ENCODE results near the gene HDGFL2.
A peak's percentile ranks its signal among the peaks of the same experiment; 100 is the strongest.

HDGFL2 gene

DNA sequence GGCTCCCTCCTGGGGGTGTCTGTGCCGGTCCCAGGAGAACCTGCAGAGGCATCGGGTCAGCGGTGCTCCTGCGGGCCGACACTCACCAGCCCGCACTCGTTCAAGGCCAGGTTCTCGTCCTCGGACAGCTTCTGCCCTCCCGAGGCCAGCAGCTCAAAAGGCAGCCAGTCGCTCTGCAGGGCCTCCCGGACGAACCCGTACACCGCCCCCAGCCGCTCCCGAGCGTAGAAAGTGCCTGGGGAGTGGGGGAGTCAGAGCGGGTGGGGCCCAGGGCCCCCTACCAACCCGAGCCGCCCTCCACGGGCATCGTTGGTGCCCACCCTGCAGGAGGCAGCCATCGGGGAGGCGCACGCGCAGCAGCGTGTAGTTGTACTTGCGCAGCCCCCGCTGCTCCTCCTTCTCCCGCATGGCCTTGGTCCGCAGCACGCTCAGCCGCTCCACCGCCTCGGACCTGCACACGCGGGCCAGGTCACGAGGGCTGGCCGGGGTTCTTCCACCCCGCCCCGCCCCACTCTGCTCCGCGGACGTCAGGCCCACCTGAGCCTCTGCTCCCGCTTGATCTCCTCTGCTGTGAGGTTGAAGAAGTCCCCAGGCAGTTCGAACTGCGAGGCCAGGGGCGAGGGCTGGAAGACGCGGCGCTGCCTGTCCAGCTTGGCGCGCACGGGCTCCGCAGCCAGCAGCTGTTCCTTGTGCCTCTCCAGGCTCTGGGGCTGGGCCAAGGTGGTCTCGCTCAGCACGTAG, 26.0 kb upstream of the HDGFL2 start:
- DNase-seq (ENCODE audit: low spot score): no peak

DNA sequence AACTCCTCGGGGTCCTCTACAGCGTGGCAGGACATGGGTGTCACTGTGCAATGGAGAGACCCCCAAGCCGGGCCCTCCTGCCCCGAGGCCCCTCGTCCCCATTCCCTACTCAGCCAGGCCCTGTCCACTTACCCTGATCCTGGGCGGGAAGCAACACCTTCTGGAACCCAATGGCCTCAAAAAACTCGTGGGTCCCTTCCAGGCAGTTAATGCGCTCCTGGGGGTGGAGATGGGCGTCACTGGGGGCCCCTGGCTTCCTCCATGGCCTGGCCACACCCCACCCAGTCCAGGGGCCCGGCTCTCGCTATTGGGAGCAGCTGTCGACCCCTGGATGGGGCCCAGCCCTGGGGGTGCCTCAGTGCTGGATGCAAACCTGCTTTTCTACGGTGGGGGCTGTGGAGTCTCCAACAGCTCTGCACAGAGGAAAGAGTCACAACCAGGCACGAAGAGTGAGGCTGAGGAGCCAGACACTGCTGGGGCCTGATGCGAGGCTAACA, 25.3 kb upstream of the HDGFL2 start:
- no peak for DNase-seq (ENCODE audit: low spot score)

DNA sequence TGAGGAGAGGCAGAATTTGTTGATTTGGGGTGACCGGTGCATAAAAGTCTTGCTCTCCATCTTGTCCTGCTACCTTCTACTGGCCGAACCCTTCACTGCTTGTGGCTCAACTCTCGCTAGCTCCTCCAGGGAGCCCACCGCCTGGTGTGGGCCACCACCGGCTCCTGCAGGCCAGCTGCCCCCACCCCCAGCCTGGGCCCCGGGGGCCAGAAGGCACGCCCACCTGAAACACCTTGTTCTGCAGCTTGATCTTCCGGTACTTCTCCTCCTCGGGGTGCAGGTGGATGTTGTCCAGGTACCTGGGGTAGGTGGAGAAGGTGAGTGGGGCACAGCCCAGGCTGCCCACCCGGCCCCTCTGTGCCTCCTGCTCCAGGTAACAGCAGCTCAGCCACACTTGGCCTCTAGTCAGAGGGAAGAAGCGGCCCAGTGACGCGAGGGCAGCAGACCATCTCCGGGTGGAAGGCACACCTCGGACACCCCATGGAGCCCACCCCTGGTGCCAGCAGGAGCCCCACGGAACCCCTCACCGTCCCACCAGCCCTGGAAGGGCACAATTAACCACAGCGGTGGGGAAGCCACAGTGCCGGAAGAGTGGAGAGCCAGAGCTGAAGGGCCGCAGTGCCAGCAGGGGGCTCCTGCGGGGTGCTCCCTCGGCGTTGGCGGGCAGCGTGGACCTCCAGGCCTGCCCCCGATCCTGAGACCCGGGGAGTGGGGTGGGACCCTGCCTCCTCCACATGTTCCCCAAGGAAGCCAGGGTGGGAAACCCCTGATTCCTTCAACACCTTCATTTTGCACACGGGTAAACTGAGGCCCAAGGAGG, 24.6 kb upstream of the HDGFL2 start:
- DNase-seq (ENCODE audit: low spot score): no peak

DNA sequence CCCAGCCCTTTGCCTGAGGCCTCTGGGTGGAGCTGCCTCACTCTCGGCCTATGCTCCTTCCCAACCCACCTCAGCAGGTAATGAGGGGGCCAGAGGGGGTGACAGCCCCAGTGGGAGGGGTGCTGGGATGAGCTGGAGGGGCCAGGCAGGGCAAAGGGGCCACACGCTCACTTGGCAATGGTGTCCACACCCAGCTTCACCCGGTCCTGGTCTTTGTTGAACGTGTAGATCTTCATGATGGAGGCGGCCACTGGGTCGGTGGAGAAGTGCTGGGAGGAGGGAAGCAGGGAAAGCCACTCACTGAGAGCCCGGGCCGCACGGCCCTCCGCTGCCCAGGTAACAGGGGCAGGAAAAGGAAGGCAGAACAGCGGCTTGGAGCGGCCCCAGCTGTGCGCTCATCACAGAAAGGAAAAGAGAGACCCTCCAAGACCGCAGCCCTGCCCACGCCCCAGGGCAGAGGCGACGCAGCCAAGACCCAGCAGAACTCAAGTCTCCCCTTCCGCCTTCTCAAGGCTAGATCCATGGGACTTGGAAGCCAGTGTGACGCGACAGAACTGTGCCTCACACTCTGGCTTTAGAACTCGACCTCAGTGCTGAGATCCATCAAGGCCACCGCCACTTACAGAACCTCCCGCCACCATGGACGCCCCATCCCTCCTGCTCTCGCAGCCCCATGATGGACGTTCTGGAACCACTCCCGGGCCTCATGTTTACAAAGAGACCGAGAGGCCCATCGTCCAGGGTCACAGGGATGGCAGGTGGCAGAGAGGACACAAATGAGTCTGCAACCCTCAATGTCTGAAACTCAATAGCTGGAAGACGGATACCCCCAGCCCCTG, 23.7 kb upstream of the HDGFL2 start:
- no peak for DNase-seq (ENCODE audit: low spot score)

DNA sequence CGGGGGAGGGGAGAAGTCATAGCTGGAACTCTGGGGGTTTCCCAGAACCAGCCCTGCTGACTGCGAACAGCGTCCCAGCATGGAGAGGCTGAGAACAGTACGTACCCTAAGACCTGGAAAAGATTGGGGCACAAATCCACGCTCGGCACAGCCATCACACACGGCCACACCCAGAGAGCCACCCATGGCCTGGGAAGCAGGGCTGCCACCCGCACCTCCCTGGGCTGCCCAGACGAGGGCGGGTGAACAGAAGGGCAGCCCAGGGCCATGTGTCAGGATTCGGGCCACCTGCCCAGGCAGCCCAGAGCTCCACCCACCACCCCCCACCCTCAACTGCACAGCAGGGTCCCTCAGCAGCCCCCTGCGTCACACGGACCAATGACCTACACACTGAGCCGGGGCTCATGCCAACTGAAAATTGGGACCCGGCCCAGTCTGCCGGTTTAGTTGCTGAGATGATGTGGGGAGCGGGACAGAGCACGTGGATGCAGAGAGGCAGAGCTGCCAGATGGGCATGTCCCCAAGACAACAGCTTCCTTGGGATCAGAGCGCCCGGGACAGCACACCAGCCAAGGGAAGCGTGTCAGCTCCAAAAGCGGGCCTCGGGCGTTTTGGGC, 23.0 kb upstream of the HDGFL2 start:
- DNase-seq (ENCODE audit: low spot score): peak; percentile 81

DNA sequence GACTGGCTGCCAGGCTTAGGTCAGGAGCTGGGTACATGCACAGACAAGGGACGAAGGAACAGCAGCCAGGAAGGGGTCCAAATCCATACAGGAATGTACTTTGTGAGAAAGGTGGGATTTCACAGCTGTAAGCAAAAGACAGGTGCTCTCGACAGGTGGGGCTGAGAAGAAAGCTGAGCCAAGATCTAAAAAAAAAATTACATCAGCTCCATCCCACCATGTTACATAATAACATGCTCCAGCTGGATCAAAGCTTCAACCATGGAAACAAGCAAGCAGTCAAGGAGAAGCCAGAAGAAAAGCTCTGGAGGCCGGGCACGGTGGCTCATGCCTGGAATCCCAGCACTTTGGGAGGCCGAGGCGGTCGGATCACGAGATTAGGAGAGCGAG, 22.5 kb upstream of the HDGFL2 start:
- no peak for DNase-seq (ENCODE audit: low spot score)

DNA sequence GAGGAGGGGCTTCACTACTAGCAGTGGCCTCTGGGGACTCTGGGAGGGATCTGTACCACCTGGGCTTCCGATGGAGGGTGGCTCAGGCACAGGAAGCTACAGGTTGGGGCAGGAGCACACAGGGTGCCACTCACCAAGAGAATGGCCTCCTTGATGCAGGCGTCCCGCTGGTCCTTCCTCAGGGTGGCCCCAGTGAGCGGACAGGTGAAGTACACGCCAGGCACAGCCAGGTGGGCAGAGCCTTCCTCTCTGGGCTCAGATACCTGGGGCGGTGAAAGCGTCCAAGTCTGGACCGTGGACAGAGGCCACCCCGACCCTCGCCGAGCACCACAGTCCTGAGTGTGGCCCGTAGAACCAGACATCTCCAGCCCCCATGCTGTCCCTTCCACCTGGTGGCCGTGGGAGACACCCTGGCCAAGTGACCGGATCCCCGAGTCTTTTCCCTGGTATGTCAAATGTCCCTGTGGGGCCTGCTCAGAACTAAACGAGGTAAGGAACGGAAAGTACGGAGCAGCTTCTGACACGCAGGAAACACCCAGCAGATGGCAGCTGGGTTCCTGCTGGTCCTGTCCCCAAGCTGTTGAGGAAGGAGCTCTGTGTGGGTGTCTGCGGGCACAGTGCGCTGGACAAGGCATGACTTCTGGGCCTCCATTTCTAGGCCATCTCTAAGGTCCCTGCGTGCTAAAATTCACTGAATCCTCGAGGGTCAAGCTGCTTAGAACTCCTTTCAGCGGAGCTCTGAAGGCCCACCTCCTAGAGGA, 19.7 kb upstream of the HDGFL2 start:
- no peak for DNase-seq (ENCODE audit: low spot score)

DNA sequence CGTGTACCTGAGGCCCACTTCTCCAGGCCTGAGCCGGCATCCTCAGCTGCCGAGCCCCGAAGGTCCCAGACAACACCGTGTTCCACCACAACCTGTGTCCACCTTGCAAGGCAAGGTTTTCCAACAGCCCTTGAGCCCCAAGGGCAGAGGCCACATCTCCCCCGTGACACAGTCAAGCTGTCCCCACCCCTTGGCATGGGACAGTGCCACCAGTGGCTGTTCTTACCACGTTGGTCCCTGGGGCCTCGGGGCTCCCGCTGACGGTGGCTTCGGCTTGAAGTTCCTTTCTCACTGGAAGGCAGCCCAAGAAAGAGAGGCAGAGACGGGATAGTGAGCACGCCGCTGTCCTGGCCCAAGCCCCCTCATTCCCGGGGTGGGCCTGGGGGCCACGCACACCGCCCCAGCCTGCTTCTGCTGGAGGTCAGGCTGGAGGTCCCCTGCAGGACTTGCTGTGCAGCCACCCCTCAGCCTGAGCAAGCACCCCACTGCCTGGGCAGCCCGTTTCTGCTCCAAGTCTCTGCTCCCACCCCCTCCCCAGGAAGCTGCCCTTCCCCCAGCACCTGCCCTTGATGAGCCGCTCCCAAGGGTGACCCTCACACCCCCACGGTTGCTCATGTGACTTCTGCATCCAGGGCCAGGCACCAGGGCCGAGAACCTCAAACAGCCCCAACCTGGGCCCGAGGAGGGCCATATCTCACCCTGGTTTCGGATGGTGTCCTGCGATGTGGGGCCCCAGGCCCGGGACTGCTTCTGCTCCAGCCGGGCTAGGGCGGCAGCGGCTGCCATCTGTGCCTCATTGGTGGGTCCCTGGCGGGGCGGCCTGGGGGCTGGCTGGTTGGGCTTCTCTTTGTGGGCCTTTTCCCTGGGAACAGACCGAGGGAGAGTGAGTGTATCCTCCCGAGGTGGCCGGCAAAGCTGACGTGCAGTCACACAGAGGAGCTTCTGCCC, 18.6 kb upstream of the HDGFL2 start:
- no peak for DNase-seq (ENCODE audit: low spot score)

DNA sequence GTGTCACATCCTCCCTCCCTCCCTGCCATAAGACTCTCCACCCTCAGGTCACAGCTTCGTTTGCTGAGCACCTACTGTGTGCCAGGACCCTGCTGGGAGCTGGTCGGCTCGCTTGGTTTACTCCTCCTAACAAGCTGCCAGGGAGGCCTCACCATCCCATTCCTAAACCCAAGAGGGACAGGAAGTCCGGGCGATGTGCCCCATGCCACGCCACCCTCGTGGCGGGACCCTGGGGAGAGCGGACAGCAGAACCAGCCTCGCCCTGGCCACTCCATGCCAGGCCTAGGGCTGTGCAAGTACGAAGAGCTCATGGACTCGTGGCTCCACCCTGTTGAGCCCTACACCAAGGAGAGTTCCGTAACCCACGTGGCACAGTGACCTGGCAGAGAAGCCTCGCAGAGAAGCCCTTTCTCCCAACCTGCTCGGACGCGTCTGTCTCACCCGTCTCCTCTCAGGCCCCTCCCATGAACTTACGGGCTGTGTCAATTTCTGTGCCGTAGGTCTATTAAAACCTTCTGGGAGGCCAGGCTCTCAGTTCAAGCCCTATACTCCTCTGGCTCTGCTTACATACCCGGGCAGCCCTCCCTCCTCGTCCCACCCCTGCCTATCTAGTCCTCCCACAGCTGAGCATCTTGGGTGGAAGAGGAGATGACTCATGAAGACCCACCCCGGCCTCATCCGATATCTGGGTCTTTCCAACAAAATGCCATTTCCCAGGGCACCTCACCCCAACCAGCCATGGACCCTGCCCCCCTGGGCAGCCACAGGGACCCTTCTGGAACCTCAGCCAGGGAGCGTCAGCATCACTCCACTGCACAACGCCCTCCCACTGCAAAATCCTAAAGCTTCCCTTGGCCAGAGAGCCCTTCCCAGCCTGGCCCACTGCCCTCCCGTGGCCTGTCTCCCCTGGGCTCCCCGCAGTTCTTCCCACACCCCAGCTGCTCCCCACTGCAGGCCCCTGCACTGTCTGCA, 17.1 kb upstream of the HDGFL2 start:
- DNase-seq (ENCODE audit: low spot score): no peak

DNA sequence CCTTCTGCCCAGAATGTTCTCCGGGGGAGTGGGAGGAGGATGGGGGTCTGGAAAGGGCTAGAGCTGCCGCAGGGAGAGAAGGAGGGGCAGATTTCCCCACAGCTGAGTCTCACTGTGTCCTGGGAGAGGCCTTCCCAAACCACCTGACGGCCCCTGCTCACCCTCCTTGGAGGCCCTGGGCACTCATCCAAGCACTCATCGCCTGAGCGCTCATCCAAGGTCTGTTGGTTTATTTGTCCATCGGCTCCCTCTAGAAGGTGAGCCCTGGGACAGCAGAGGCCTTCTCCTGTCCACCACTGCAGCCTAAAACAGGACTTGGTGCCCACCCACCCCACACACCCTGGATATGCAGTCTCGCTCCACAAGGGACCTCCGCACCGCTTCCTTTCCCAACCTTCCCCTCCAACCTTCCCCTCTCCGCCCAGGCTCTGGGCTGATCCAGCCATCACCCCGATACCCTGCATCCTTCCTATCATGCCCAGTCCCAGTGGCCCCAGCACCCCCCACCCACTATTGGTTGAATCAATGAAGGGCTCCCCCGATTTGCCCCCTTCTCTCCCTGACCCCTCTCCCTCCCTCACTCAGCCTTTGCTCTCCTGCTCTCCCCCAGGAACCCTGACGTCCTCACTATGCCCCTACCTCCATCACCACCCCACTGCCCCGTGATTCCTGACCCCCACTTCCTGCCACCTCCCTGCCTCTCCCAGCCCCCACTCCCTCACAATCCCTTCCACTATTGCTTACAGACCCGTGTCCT, 16.2 kb upstream of the HDGFL2 start:
- DNase-seq (ENCODE audit: low spot score): no peak

DNA sequence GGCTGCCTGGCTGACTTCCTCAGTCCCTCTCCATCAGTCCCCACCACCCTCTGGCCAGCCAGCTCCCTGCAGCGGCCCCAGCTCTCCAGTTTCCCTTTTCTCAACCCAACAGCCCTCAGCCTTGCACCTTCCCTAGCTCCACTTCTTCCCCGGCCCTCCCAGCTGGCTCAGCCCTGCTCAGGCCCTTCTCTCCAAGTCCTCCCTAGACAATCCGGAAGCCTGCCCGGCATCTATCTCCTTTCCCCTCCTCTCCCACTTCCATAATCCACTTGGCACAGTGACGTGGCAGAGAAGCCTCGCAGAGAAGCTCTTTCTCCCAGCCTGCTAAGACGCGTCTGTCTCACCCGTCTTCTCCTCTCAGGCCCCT, 15.6 kb upstream of the HDGFL2 start:
- DNase-seq (ENCODE audit: low spot score): no peak

DNA sequence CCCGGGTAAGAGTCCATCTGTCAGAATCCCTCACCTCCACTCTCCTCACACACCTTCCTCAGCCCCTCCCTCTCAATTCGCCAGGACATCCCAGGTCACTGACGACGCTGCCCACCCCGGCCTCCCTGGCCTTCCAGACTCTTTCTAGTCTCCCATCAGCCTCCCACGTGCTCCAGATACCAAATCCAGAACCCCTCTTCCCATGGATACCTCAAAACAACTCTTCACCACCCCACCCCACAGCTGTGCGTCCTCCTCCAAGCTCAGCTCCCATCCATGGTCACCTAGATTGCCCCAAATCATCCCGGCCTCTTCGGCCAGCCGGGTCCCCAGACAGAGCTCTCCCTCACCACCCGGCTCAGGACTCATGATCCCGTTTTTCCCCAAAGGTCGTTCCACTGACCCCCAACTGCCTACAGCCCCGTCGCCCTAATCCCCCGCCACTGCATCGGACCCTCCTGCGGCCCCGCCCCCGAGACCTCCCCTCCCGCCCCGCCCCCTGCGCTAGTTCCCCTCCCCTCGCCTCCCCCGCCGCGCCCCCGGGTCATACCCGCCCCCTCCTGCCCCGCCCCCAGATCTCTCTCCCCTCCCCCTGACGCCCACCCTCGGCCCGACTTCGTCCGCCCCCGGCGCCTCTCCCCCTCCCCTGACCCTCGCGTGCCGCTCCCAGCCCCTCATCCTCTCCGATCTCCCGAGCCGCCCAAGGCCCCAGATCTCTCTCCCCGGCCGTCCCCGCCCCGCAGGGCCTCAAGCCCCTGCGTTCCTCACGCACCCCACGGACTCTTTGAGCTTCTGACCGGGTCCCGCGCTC, 15.0 kb upstream of the HDGFL2 start:
- no peak for DNase-seq (ENCODE audit: low spot score)

DNA sequence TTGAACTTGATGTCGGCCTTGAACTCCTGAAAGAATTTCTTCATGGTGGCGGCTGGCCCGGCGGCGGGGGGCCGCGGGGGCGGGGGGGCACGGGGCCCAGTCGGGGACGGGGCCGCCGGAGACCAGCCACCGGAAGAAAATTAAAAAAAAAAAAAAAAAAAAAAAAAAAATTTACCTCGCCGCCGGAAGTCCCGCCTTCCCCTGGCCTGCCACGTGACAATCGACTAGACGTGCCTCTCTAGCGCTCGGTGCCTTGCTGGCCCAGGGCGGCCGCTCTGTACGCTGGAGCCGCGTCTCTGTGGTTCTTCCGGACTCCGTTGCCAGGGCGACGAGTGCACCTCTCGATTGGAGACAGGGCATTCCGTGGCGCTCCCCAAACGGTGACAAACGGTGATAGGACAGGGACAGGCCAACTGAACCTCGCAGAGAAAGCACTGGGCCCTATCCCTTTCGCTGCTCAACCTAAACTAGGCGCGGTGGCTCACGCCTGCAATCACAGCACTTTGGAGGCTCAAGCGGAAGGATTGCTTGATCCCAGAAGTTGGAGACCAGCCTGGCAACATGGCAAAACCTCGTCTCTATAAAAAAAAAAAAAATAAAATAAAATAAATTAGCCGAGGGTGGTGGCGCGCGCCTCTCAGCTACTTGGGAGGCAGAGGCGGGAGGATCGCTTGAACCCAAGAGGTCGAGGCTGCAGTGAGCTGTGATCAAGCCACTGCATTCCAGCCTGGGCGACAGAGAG, 14.3 kb upstream of the HDGFL2 start, which contains the start of gene UBXN6:
Gene UBXN6, minus strand, starts transcription at position 141 of the 742 bp plus-strand sequence. Its CDS starts 97 bp downstream, at position 44.
- peak; percentile 96 for DNase-seq (ENCODE audit: low spot score)

DNA sequence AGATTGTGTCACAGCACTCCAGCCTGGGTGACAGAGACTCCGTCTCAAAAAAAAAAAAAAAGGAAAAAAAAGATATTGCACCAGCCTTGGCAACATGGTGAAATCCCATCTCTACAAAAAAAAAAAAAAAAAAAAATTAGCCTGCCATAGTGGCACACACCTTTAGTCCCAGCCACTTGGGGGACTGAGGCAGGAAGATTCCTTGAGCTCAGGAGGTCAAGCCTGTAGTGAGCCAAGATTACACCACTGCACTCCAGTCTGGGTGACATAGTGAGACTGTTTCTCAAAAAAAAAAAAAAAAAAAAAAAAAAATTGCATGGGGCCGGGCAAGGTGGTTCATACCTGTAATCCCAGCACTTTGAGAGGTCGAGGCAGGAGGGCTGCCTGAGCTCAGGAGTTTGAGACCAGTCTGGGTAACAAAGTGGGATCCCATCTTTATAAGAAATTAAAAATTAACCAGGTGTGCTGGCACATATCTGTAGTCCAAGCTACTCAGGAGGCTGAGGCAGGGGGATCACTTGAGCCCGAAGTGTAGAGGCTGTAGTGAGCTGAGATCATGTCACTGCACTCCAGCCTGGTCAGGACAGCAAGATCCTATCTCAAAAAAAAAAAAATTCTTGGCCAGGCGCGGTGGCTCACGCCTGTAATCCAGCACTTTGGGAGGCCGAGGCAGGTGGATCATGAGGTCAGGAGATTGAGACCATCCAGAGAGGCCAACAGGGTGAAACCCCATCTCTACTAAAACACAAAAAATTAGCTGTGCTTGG, 7.1 kb upstream of the HDGFL2 start:
- no peak for DNase-seq (ENCODE audit: low spot score)

DNA sequence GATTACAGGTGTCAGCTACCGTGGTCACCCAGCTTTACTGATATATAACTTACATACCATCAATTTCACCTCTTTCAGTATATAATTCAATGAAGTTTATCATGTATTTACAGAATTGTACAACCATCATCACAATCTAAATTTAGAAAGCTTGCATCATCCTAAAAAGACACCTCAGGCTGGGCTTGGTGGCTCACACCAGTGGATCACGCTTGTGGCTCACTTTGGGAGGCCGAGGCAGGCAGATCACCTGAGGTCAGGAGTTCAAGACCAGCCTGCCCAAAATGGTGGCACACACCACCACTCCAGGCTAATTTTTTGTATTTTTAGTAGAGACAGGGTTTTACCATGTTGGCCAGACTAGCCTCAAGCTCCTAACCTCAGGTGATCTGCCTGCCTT, 4.3 kb upstream of the HDGFL2 start:
- no peak for DNase-seq (ENCODE audit: low spot score)

Measured in globus pallidus (tissue), 1 donor.